GM19395 (cell line): ENCODE measurements around the gene PPP1R14C.

Experiments
- ATAC-seq: cut with Tn5 transposase; IDR thresholded peaks from one replicate; pipeline ENCODE4 v1.9.1; 2021; ENCODE audit warnings: mild to moderate bottlenecking, moderate library complexity; ENCODE audit not compliant: unreplicated experiment

The PPP1R14C gene

GRCh38 chr6:150289454-150290071 lies 146.7 kb downstream of the PPP1R14C start:
- no peak for ATAC-seq

GRCh38 chr6:150290429-150290828 lies 147.6 kb downstream of the PPP1R14C start:
- ATAC-seq, result no peak

- no peak for ATAC-seq
Measured at GRCh38 chr6:150291968-150292710, 149.3 kb downstream of the PPP1R14C start.

GRCh38 chr6:150293019-150293418 lies 150.2 kb downstream of the PPP1R14C start:
- no peak for ATAC-seq

GRCh38 chr6:150293423-150294173 lies 150.8 kb downstream of the PPP1R14C start:
- ATAC-seq, result no peak

GRCh38 chr6:150296890-150297289 lies 154.0 kb downstream of the PPP1R14C start:
- ATAC-seq, result no peak

GRCh38 chr6:150297327-150298029 lies 154.6 kb downstream of the PPP1R14C start:
- ATAC-seq, result no peak

- no peak for ATAC-seq
Measured at GRCh38 chr6:150298030-150298380, 155.2 kb downstream of the PPP1R14C start.

GRCh38 chr6:150298676-150299075 lies 155.8 kb downstream of the PPP1R14C start:
- ATAC-seq, result no peak
